KBM-7 (cell line): ENCODE results near the gene TCERG1.

Experiments
- DNase-seq: peaks from one replicate; pipeline ENCODE4 v3.0.0-alpha.2; 2015
- in situ Hi-C: fragments of 300-500 bp; cut with MboI; formaldehyde crosslinking; loops from 2 replicates; pipeline ENCODE4 v1.14.3; 2020; ENCODE audit warnings: low sequenced_read_pairs, low pct_unique_long_range_greater_than_20kb, mixed read lengths

TCERG1 gene

DNA sequence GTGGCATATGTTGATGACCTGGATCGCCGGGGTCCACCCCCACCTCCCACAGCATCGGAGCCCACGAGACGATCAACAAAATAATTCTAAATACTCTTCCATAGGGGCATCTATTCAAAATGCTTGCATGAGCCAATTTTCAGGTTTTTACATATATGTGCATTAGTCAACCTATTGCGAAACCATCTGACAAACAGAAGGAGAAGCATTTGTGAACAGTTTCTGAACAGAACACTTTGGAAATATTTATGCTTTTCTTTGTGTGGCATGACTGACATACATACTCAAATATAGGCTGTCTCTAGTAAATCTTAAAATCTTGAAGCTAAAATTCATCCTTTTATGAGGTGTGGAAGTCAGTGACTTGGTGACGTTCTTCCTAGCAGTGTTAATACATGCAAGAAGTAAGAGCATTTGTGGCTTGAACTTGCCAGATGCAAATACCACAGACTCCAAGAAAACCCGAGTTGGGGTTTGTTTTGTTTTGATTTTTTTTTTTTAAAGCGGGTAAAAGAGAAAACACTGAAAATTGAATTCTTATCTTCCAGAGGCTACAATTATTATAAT, 63.5 kb downstream of the TCERG1 start:
- in situ Hi-C loops = no loop called here
- DNase-seq = no peak

DNA sequence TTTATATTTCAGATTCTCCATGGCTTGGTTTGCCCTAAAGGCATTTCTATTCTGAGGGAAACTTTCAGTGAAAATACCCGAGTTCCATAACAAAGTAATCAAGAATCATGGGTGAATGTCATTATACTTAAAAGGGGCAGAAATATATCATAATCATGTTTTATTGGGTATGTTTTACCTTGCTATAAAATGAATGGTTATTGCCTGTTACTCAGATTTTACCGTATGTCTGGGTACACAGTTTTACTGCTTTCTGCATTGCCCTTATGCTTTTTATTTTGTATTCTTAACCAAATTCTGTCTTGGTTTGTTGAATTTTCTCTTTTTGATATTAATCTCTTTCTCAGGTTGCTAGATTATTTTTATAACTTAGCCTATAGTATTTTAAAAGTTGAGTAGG, 66.3 kb downstream of the TCERG1 start:
- in situ Hi-C loops = no loop called here
- no peak for DNase-seq

DNA sequence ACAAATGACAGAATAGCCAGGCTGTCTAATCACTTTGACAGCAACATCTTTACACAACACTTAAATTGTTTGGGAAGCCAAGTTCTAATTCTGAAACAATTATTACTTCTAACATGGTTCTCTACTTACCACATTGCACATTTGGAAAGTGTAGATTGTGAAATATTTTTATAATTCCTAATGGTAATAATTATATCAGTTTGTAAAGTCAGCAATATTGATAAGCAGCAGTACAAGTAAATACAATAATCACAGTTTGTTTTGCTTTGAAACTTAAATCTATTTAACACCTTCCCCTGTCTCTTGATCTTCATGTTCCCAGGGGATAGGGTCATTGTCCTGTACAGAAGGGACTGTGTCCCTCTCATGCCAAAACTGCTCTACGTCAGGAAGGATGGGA, 67.4 kb downstream of the TCERG1 start:
- no peak for DNase-seq

DNA sequence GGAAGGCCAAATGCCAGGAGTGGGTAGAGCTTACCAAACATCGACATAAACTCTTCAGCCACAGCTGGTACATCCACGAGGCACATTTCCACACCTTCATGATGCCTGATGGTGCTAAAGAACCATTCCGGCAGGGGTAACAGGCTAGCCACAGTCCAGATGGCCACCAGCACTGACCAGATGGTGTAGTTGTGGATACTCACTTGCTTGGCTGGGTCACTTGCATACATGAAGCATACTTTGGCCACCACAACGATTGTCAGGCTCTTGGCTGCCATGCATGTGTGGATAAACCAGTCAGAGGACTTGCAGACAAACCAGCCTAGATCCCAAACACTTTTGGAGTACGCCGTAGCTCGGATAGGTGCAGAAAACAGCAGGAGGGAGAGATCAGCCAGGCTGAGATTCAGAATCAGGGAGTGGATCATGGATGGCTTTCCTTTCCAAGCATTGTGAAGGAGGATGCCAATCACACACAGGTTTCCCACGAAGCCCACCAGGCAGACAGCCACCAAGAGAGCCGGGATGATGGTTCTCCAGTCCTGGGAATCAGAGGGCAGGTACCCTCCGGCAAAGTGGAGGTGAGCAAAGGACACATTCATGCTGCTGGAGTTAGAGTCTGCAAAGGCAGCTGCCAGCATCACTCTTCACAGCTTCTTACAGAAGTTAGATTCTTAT, 68.5 kb downstream of the TCERG1 start:
- in situ Hi-C loops = no loop called here
- peak; percentile 9 for DNase-seq

More for the DNA sequence above, 67.4 kb downstream of the TCERG1 start:
- in situ Hi-C loops = no loop called here

DNA sequence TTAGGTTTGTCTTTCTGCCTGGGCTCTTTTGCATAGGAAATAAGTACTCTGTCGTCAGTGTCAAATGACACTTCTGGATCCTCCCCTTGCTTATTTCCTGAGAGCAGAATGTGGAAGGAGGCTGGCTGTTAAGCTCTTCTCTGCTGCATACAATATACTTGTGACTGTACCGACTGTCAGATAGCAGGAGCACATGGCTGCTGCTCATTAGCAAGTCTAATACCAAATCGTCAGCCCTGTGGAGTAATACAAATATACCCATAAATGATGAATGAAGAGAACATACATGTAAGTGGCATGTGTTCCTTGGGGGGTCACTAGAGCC, 69.0 kb downstream of the TCERG1 start, which contains the start of gene GPR151:
GPR151 (minus strand) TSS at position 40 of the 325 bp plus-strand sequence. CDS start 77 bp downstream, outside the sequence.
- in situ Hi-C loops = no loop called here
- DNase-seq = peak; percentile 42

DNA sequence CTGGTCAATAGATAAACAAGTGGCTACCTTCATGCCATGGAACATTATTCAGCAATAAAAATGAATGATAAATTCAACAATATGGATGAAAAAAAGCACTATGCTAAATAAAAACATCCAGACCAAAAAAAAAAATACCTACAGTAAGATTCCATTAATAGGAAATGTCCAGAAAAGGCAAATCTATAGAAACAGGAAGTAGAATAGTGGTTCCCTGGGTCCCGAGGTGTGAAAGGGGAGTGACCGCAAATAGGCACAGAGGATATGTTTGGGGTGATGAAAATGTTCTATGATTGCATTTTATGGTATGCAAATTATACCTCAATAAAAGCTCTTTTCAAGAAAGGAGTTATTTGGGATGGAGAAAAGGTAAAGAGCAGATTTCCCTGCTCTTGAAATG, 72.4 kb downstream of the TCERG1 start:
- DNase-seq = no peak
- in situ Hi-C loops = no loop called here

DNA sequence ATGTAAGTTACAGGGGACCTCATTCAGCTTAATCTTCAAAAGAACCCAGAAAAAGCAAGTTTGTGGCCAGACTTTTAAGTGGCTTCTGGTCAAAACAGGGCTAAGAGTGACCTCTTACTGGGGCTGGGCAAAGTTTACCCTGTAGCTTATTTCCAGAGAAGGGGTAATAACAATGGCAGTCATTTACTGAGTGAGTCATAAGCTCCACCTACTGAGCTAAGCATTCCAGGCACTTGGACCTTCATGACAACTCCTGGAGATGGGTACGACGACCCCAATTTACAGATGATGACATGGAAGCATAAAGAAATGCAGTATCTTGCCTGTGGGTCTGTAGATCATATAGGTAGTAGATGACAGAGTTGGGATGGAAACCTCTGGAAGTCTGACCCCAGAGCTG, 73.6 kb downstream of the TCERG1 start:
- no peak for DNase-seq

DNA sequence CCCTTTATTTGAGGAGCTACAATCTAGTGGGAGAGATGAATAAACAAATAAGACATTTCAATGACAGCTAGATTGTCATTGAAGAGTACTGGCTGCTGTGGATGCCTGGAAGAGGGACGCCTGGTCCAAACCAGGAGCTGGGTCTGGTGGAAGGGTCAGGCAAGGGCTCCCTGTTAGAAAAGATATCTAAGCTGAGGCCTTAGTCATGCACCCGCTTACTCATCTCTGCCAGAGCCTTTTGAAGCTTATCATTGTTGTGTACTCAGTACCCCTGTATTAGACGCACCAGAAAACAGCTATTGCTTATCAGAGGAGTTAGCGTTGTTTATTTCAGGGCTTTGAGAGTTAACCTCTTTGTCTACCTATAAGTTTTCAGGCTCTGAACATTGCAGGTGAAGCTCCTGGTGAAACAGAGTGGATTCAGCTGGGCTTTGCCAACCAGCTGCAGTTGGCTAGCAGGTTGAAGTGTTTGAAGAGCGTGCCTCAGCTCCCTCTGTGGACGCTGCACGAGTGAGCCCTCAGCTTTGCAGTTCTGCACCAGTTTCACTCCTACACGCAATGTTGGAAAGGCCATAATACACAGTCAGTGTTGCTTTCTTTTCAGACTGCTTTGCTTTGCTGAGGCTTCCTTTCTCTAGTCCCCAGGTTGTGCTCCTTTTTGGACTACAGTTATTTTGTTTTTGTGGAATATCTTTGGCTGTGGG, 74.4 kb downstream of the TCERG1 start:
- DNase-seq = no peak
- in situ Hi-C loops = no loop called here

More for the DNA sequence above, 73.6 kb downstream of the TCERG1 start:
- in situ Hi-C loops = no loop called here

DNA sequence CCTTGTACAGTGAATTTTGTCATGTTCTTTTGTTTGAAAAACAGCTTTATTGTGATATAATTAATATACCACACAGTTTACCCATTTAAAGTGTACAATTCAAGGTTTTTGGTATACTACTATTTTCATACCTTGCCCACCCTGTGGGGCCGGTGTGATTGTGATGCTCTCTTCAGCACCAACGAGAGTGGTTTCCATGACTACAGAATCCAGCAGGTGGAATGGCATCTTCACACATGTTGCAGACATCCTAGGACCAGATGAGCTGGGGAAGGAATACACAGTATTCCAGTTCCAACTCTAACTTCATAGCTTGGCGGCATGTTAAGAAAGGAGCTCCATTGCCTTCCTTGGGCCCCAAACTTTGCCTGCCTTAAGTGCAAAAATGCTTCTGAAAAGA, 76.6 kb downstream of the TCERG1 start:
- DNase-seq = no peak
- in situ Hi-C loops = no loop called here

DNA sequence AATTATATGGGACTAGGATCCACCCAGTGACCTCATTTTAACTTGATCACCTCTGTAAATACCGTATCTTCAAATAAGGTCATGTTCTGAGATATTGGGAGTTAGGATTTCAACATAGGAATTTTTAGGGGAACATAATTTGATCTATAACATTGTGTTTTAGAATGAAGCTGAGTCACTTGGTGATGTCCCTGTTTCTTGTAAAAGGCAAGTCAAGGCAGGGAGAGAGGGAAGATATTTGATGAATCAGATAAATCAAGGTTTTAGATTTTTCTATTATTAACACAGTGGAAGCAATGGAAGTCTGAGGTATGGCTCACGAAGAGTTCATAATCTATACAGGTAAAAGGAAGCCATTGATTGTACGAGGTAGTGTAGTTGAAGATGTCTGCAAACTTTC, 80.7 kb downstream of the TCERG1 start:
- in situ Hi-C loops = loop anchor here (25.0 kb wide), 1 partner anchor 660 kb away; no protein-coding TSS in a partner anchor

DNA sequence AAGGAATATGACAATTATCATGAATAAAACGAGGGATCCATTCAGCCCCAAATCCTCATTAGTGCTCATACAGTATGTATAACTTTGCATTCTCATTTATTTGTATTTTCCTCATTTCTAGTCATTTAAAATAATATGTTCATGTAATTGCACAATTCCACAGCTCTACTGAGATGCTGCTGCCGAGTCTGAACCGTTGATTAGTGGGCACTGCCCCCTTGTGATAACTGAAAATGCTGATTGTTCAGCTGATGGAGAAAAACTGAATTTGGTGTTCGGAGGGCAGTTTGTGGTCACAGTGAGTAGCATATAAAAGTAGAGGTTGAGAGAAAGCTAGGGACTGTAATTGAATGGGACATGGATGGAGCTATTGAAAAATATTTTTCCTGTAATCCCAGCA, 81.1 kb downstream of the TCERG1 start:
- in situ Hi-C loops = loop anchor here (25.0 kb wide), 1 partner anchor 659 kb away; no protein-coding TSS in a partner anchor
- DNase-seq = peak; percentile 32

More for the DNA sequence above, 80.7 kb downstream of the TCERG1 start:
- DNase-seq = no peak

DNA sequence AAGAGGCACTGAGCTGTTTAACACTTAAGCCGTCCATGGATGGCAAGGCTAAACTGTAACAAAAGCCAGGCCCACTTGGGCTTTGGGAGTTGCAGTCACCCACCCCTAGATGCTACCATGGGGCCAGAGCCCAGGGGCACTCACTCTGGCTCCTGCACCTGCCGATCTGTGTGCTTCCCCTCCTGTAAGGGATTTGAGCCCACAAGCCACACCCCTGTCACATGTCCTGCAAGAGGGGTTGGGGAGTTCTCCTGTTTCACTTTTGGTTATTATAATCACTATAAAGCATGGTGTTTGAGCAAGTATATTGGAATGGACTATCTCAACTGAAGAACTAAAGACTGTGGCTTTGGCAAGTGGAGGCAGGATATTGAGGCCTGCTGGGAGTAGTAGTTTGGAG, 82.9 kb downstream of the TCERG1 start:
- in situ Hi-C loops = loop anchor here (25.0 kb wide), 1 partner anchor 657 kb away; no protein-coding TSS in a partner anchor
- no peak for DNase-seq

DNA sequence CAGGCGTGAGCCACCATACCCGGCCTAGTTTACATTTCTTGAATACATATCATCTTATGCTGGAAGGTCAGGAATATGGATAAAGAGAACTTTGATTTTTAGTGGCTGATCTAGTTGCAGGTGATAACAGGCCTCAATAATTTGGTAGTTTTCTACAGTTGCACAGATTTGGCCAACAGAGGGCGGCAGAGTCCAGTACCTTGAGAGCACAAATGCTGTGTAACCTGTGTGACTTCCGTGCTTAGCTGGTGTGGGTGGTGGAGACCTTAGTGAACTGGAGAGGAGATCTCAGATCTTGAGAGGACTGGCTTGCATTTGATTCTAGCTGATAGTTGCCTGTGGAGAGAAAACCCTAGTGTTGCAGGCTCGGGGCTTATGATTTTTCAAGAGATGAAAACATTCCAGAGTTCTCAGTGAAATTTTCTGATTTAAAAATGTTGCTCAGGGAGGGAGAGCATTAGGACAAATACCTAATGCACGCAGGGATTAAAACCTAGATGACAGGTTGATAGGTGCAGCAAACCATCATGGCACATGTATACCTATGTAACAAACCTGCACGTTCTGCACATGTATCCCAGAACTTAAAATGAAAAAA, 86.2 kb downstream of the TCERG1 start:
- in situ Hi-C loops = loop anchor here (25.0 kb wide), 1 partner anchor 654 kb away; no protein-coding TSS in a partner anchor
- peak; percentile 69 for DNase-seq

DNA sequence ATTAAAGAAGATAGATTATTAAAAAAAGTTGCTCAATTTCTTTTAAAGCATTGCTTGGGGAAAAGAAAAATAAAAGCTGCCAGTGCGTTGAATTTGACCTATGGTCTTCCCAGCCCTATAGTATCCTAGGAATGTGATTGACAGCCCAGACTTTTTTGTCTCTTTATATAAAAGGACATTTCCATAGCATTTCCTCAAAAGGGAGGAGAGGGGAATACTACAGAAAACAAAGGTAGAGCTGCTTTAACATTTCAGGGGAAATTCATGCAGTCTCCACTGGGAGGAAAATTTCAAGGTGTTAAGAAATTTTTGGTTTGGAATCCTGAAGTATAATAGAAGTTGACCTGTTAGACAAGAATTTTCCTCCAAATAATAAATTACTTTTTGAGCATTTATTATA, 86.7 kb downstream of the TCERG1 start:
- no peak for DNase-seq
- in situ Hi-C loops = loop anchor here (25.0 kb wide), 1 partner anchor 653 kb away; no protein-coding TSS in a partner anchor

DNA sequence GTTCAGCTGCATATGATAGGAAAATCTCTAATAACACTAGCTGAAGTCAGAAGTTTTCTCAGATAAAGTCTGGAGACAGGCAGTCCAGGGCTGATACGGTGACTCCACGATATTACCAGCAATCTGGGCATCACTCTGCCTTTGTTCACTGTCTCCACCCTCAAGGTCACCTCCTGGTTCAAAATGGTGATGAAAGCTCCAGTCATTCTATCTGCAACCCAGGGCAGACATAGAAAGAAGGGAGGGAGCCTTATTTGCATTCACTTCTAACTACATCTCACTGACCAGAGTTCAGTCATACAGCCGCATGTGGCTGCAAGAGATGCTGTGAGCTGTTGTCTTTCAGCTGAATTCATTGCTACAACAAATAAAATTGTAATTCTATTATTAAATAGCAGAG, 91.3 kb downstream of the TCERG1 start:
- no peak for DNase-seq
- in situ Hi-C loops = loop anchor here (25.0 kb wide), 1 partner anchor 649 kb away; no protein-coding TSS in a partner anchor

DNA sequence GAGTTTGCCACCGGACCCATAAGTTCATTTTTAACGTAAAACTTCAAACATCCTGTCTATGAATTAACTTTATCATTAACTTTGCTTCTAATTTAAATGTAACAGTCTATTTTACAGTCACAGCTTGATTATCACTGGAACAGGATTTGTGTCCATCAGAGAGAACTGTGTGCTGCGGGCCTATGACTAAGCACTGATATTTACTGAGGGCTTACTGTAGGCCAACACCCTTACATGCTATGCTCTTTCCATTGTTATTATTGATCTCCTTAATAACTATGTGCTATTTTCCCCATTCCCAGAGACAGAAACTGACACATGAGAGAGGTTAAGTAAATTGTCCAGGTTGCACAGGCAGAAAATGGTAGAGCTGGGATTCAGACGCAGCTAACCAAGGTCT, 92.8 kb downstream of the TCERG1 start:
- in situ Hi-C loops = loop anchor here (10.0 to 25.0 kb wide), 2 partner anchors 425 to 647 kb away; no protein-coding TSS in a partner anchor
- no peak for DNase-seq

DNA sequence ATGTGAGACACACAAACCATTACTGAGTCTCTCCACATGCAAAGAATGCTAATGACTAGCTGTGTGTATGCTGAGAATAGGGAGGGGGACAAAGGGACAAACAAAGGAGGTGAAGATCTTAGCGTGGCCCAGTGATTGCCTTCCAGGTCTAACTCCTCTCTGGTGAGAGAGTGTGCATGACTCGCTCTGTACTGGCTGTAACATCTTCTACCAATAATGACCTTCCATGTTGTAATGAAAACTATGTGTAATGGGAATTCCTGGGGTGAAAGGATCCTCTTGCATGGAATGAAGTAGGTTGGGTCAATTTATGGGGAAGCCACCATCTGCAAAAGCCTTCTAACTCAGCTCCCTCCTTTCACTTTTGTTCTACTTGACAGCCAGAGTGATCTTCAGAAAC, 93.3 kb downstream of the TCERG1 start:
- in situ Hi-C loops = loop anchor here (10.0 to 25.0 kb wide), 2 partner anchors 424 to 647 kb away; no protein-coding TSS in a partner anchor
- DNase-seq = no peak

DNA sequence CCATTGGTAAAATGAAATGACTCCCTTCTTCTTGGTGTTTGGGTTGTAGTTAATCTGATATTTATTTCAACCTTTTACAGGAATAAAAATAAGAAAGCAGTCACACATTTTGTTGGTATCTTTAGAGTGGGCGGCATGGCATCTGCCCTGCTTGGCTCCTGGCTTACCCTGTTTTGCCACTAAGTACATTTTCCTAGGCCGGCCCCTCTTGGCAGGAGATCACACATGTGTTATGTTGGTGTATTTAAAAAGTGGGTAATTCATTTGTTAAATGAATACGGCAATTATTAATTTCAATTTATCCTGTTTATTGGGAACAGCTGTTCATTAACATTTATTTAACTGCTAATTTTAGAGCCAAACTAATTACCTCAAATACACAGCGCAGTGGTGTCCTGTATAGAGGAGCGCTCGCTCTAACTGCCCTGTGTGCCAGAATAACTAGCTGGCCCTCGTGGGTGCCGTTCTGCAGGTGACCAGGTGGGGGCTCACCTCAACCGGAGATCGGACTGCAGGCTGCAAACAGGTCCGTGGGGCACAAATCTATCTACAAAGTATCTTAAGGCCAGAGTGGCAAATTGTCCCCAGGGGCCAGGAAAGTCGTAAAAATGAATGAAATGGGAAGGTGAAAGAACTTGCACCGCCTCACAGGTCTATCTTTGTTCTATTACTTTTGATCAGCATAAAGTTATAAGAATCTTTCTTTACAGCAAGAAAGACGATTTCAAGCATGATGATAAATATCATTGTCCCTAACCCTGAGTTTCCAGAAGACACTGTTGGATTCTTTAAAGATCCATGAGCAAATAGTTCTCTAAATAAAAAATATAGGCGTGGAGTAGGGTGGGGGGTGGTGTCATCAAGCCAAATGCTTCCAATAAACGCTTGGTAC, 95.1 kb downstream of the TCERG1 start:
- peak; percentile 78 for DNase-seq
- in situ Hi-C loops = loop anchor here (10.0 to 25.0 kb wide), 2 partner anchors 423 to 645 kb away; no protein-coding TSS in a partner anchor
